ENCODE measurements around the gene OR2B2.

GRCh38 chr6:27888566-27888965 is 23.6 kb downstream of the OR2B2 start:
- TF ChIP-seq TAF1 (IDR thresholded peaks at IDR 0.05; ENCODE audit: low read depth) = no peak
- no peak for TF ChIP-seq CEBPB (IDR thresholded peaks at IDR 0.05)
- TF ChIP-seq ZBTB7A (IDR thresholded peaks at IDR 0.05; ENCODE audit: low read depth) = no peak
- no peak for TF ChIP-seq NFIC (IDR thresholded peaks at IDR 0.05)
- no peak for TF ChIP-seq TEAD4 (IDR thresholded peaks at IDR 0.05)
- TF ChIP-seq CREB1 (IDR thresholded peaks at IDR 0.05; ENCODE audit: low read depth) = no peak
- no peak for TF ChIP-seq EGR1 (IDR thresholded peaks at IDR 0.05)
- no peak for TF ChIP-seq YY1 (IDR thresholded peaks at IDR 0.05; ENCODE audit: low read depth)
- no peak for TF ChIP-seq REST (IDR thresholded peaks at IDR 0.05; ENCODE audit: low read depth)
- TF ChIP-seq USF1 (IDR thresholded peaks at IDR 0.05) = no peak
- TF ChIP-seq RAD21 (IDR thresholded peaks at IDR 0.05; ENCODE audit: low read depth) = no peak
- TF ChIP-seq EP300 (IDR thresholded peaks at IDR 0.05; ENCODE audit: borderline replicate concordance) = no peak
